ENCODE data around the gene CAMTA2. TPM values are rescaled to one million over a fixed set of nuclear protein-coding genes. Genes with fewer than 3 reads are reported as not detected.

CAMTA2 gene
- total and polyA plus RNA-seq, 9 of the 15 experiments (the other 6 are each of a cell fraction or from before 2014, with no cell fraction given): 0.24 to 25.1 (median 6.3) TPM

DNA sequence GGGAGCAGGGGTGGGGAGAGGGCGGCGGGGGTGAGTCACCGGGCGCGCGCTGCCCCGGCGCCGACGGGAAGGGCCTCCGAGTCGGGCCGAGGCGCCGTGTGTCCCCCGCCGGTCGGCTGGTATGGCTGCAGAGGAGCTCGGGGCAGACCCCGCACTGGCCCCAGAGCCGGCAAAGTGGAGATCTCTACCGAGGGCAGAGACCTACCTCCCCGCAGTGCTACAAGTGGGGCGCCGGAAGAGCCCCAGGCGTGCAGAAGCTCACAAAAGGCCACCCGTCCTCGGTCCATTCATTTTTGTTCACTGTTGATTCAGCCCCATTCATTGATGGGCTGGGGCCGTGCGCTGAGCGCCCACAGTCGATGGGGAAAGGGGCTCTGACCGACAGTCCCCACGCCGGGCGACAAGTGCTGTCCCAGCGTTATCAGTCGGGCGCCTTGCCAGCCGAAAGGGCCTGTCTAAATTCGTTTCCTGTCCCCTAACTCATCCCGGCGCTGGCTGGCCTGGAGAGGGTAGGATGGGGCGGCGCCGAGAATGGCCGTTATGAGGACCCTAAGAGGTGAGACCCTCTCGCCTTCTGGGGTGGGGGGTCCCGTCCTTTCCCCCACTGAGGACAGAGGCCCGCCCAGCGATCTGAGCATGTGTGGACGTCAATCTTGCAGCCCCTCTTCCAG, 37.3 kb downstream of the CAMTA2 start (continued):
- TF ChIP-seq ESRRB (CRISPR knock-in tag; IDR thresholded peaks at IDR 0.05; ENCODE audit: borderline replicate concordance): no peak
- no peak for TF ChIP-seq ZNF174 (CRISPR knock-in tag; IDR thresholded peaks at IDR 0.05)
- TF ChIP-seq, protein P1, sequence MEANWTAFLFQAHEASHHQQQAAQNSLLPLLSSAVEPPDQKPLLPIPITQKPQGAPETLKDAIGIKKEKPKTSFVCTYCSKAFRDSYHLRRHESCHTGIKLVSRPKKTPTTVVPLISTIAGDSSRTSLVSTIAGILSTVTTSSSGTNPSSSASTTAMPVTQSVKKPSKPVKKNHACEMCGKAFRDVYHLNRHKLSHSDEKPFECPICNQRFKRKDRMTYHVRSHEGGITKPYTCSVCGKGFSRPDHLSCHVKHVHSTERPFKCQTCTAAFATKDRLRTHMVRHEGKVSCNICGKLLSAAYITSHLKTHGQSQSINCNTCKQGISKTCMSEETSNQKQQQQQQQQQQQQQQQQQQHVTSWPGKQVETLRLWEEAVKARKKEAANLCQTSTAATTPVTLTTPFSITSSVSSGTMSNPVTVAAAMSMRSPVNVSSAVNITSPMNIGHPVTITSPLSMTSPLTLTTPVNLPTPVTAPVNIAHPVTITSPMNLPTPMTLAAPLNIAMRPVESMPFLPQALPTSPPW (CRISPR knock-in tag; IDR thresholded peaks at IDR 0.05): peak; percentile 76
- TF ChIP-seq KDM2B (CRISPR knock-in tag; IDR thresholded peaks at IDR 0.05): no peak
- no peak for TF ChIP-seq ATF7 (IDR thresholded peaks at IDR 0.05)
- no peak for TF ChIP-seq FOXA1 (IDR thresholded peaks at IDR 0.05; ENCODE audit: borderline replicate concordance)
- no peak for TF ChIP-seq ZBTB33 (CRISPR knock-in tag; IDR thresholded peaks at IDR 0.05)
- no peak for TF ChIP-seq PHB (CRISPR knock-in tag; IDR thresholded peaks at IDR 0.05)
- TF ChIP-seq, protein P2, sequence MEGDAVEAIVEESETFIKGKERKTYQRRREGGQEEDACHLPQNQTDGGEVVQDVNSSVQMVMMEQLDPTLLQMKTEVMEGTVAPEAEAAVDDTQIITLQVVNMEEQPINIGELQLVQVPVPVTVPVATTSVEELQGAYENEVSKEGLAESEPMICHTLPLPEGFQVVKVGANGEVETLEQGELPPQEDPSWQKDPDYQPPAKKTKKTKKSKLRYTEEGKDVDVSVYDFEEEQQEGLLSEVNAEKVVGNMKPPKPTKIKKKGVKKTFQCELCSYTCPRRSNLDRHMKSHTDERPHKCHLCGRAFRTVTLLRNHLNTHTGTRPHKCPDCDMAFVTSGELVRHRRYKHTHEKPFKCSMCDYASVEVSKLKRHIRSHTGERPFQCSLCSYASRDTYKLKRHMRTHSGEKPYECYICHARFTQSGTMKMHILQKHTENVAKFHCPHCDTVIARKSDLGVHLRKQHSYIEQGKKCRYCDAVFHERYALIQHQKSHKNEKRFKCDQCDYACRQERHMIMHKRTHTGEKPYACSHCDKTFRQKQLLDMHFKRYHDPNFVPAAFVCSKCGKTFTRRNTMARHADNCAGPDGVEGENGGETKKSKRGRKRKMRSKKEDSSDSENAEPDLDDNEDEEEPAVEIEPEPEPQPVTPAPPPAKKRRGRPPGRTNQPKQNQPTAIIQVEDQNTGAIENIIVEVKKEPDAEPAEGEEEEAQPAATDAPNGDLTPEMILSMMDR (IDR thresholded peaks at IDR 0.05 in 2 of 3, conservative IDR thresholded peaks at IDR 0.05 in 1 of 3; ENCODE audit: insufficient read depth in 2 of 3, low read depth in 1 of 3, low read length in 3 of 3): no peak
- TF ChIP-seq MYBL2 (IDR thresholded peaks at IDR 0.05; ENCODE audit: low read depth): no peak
- no peak for TF ChIP-seq MYBL2 (CRISPR knock-in tag; IDR thresholded peaks at IDR 0.05; ENCODE audit: borderline replicate concordance)
- TF ChIP-seq, protein P3, sequence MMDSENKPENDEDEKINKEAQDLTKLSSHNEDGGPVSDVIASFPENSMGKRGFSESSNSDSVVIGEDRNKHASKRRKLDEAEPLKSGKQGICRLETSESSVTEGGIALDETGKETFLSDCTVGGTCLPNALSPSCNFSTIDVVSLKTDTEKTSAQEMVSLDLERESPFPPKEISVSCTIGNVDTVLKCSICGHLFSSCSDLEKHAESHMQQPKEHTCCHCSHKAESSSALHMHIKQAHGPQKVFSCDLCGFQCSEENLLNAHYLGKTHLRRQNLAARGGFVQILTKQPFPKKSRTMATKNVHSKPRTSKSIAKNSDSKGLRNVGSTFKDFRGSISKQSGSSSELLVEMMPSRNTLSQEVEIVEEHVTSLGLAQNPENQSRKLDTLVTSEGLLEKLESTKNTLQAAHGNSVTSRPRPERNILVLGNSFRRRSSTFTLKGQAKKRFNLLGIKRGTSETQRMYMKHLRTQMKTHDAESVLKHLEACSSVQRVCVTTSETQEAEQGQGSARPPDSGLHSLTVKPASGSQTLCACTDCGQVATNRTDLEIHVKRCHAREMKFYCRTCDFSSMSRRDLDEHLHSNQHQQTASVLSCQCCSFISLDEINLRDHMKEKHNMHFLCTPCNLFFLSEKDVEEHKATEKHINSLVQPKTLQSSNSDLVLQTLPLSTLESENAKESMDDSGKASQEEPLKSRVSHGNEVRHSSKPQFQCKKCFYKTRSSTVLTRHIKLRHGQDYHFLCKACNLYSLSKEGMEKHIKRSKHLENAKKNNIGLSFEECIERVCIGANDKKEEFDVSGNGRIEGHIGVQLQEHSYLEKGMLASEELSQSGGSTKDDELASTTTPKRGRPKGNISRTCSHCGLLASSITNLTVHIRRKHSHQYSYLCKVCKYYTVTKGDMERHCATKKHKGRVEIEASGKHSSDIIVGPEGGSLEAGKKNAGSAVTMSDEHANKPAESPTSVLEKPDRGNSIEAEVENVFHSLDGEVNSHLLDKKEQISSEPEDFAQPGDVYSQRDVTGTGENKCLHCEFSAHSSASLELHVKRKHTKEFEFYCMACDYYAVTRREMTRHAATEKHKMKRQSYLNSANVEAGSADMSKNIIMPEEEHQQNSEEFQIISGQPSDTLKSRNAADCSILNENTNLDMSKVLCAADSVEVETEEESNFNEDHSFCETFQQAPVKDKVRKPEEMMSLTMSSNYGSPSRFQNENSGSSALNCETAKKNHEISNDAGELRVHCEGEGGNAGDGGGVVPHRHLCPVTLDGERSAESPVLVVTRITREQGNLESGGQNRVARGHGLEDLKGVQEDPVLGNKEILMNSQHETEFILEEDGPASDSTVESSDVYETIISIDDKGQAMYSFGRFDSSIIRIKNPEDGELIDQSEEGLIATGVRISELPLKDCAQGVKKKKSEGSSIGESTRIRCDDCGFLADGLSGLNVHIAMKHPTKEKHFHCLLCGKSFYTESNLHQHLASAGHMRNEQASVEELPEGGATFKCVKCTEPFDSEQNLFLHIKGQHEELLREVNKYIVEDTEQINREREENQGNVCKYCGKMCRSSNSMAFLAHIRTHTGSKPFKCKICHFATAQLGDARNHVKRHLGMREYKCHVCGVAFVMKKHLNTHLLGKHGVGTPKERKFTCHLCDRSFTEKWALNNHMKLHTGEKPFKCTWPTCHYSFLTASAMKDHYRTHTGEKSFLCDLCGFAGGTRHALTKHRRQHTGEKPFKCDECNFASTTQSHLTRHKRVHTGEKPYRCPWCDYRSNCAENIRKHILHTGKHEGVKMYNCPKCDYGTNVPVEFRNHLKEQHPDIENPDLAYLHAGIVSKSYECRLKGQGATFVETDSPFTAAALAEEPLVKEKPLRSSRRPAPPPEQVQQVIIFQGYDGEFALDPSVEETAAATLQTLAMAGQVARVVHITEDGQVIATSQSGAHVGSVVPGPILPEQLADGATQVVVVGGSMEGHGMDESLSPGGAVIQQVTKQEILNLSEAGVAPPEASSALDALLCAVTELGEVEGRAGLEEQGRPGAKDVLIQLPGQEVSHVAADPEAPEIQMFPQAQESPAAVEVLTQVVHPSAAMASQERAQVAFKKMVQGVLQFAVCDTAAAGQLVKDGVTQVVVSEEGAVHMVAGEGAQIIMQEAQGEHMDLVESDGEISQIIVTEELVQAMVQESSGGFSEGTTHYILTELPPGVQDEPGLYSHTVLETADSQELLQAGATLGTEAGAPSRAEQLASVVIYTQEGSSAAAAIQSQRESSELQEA (IDR thresholded peaks at IDR 0.05; ENCODE audit: low read depth): no peak
- TF ChIP-seq ETV1 (tag; conservative IDR thresholded peaks at IDR 0.05; ENCODE audit: low read depth): peak; percentile 41; the same call in 1 of the 2 replicates
- no peak for TF ChIP-seq SAFB2 (IDR thresholded peaks at IDR 0.05; ENCODE audit: borderline replicate concordance, low read depth, low read length, severe bottlenecking)
